Measurements from ENCODE around the gene MRPL36. TPM values are rescaled to one million over a fixed set of nuclear protein-coding genes. Genes with fewer than 3 reads are reported as not detected.

Gene MRPL36
- total and polyA plus RNA-seq, 12 donors: 43.4 to 126 (median 49.8) TPM

GRCh38 chr5:1748845-1749244 lies 50.8 kb downstream of the MRPL36 start:
- no peak overlapping the region for H3K4me3 ChIP-seq
- ATAC-seq (no peak), DNase-seq (no peak)
- WGBS, 2 donors: 87 to 89% methylated on average over 19 of the region's 19 CpGs
- H3K27me3 ChIP-seq: peaks cover 0 to 19% (median 5%) of the 10 kb centered on the region in 7 donors
- no peak for TF ChIP-seq CTCF (IDR thresholded peaks at IDR 0.05)
- H3K9me3 ChIP-seq: no peaks in the 10 kb centered on the region
- intact Hi-C loops (cut with DNase I): no loop called here
- H3K36me3 ChIP-seq: no peaks in the 10 kb centered on the region
- H3K4me1 ChIP-seq: no peaks in the 10 kb centered on the region
- H3K27ac ChIP-seq: no peak overlapping the region

Other genes starting within 250 kb of the MRPL36 start
- 100 to 1,000 TPM in 3 of 10 donors, 10 to 100 TPM in 7; 60.2 to 137 (median 84.3) TPM for gene NDUFS6, start 1.6 kb upstream of the MRPL36 start, total RNA-seq
- gene NDUFS6, start 1.6 kb upstream of the MRPL36 start, polyA plus RNA-seq: 100 to 1,000 TPM; 187 to 198 TPM
- gene IRX4, start 83.1 kb upstream of the MRPL36 start, total RNA-seq: 10 to 100 TPM in 8 of 10 donors, 1 to 10 TPM in 2; 9.7 to 19.1 (median 11.7) TPM
- gene IRX4, start 83.1 kb upstream of the MRPL36 start, polyA plus RNA-seq: 10 to 100 TPM in 1 of 2 donors, 1 to 10 TPM in 1; 6.1 to 10.2 TPM

Data from heart right ventricle (tissue), 16 donors.